Neural cell (in vitro differentiated cells): ENCODE measurements around the gene NPW. TPM values are rescaled to one million over a fixed set of nuclear protein-coding genes. Genes with fewer than 3 reads are reported as not detected.

Experiments used
- H2AFZ ChIP-seq: fragments of 200-600, 300-800 bp; sonication (generic), shearing (Covaris generic); 2 replicates; pipeline ENCODE4 v1.6.0; 2014; ENCODE audit warnings: low read depth, mild to moderate bottlenecking, antibody characterized with exemption, low read length, moderate library complexity
- H3F3A ChIP-seq: fragments of 200-600 bp; shearing (Covaris generic); 2 replicates; pipeline ENCODE4 v1.6.1; 2016; ENCODE audit warnings: mild to moderate bottlenecking, moderate library complexity, mixed read lengths, antibody characterized with exemption, low read length; ENCODE audit not compliant: insufficient read depth, poor library complexity, severe bottlenecking
- H3K27ac ChIP-seq: fragments of 200-600, 300-800 bp; sonication (generic), shearing (Covaris generic); 2 replicates; pipeline ENCODE4 v1.5.1; 2014; ENCODE audit warnings: mild to moderate bottlenecking, low read length, moderate library complexity
- H3K27me3 ChIP-seq: fragments of 300-800, 200-600 bp; sonication (generic), shearing (Covaris generic); 2 replicates; pipeline ENCODE4 v1.6.0; 2014; ENCODE audit warnings: mild to moderate bottlenecking, low read depth, low read length, moderate library complexity; ENCODE audit not compliant: insufficient read depth
- H3K36me3 ChIP-seq: fragments of 300-800, 200-600 bp; sonication (generic), shearing (Covaris generic); 2 replicates; pipeline ENCODE4 v1.5.1; 2014; ENCODE audit warnings: mild to moderate bottlenecking, antibody characterized with exemption, low read length, moderate library complexity; ENCODE audit not compliant: insufficient read depth
- H3K4me2 ChIP-seq: fragments of 300-800, 200-600 bp; sonication (generic), shearing (Covaris generic); 2 replicates; pipeline ENCODE4 v1.6.0; 2014; ENCODE audit warnings: mild to moderate bottlenecking, low read length
- H3K4me3 ChIP-seq: fragments of 300-800, 200-600 bp; sonication (generic), shearing (Covaris generic); 2 replicates; pipeline ENCODE4 v1.5.1; 2014; ENCODE audit warnings: mild to moderate bottlenecking, low read length, moderate library complexity
- H3K79me2 ChIP-seq: fragments of 200-600 bp; shearing (Covaris generic); replicated peaks from 2 replicates; pipeline ENCODE4 v1.6.0; 2014; ENCODE audit warnings: mild to moderate bottlenecking, low read length, moderate library complexity; ENCODE audit not compliant: insufficient read depth
- H3K9ac ChIP-seq: fragments of 300-800, 200-600 bp; sonication (generic), shearing (Covaris generic); 2 replicates; pipeline ENCODE4 v1.6.1; 2016; ENCODE audit warnings: mild to moderate bottlenecking, low read length, mixed read lengths
- H3K9me2 ChIP-seq: fragments of 200-600 bp; shearing (Covaris generic); 2 replicates; pipeline ENCODE4 v1.6.1; 2016; ENCODE audit warnings: mild to moderate bottlenecking, low read length, mixed read lengths; ENCODE audit not compliant: insufficient read depth
- H3K9me3 ChIP-seq: fragments of 200-600, 300-800 bp; sonication (generic), shearing (Covaris generic); 2 replicates; pipeline ENCODE4 v1.6.1; 2016; ENCODE audit warnings: mild to moderate bottlenecking, mixed run types, low read length, moderate library complexity, mixed read lengths
- H4K20me1 ChIP-seq: fragments of 200-600 bp; shearing (Covaris generic); 2 replicates; pipeline ENCODE4 v1.6.1; 2016; ENCODE audit warnings: mild to moderate bottlenecking, mixed run types; ENCODE audit not compliant: insufficient read depth
- EP300 ChIP-seq: fragments of 450-650 bp; conservative IDR thresholded peaks from 2 replicates; pipeline ENCODE4 v1.6.1; 2014; ENCODE audit warnings: antibody characterized with exemption, mild to moderate bottlenecking, moderate library complexity; ENCODE audit not compliant: poor library complexity, severe bottlenecking
- EZH2 ChIP-seq: fragments of 200-600, 300-800 bp; shearing (Covaris generic), sonication (generic); IDR thresholded peaks from 2 replicates; pipeline ENCODE4 v1.6.1; 2014; ENCODE audit warnings: antibody characterized with exemption, low read length, borderline replicate concordance, mild to moderate bottlenecking; ENCODE audit not compliant: insufficient read depth, poor library complexity, severe bottlenecking
- MXI1 ChIP-seq: fragments of 450-650 bp; conservative IDR thresholded peaks from 2 replicates; pipeline ENCODE4 v1.6.1; 2014; ENCODE audit warnings: antibody characterized with exemption, mild to moderate bottlenecking; ENCODE audit not compliant: poor library complexity, severe bottlenecking
- POLR2AphosphoS5 ChIP-seq: IDR thresholded peaks from 2 replicates; pipeline ENCODE4 v1.6.1; 2012
- RAD21 ChIP-seq: fragments of 450-650 bp; conservative IDR thresholded peaks from 2 replicates; pipeline ENCODE4 v1.6.1; 2014; ENCODE audit warnings: antibody characterized with exemption, mild to moderate bottlenecking, moderate library complexity
- SMC3 ChIP-seq: fragments of 450-650 bp; conservative IDR thresholded peaks from 2 replicates; pipeline ENCODE4 v1.6.1; 2014; ENCODE audit warnings: antibody characterized with exemption, mild to moderate bottlenecking, moderate library complexity; ENCODE audit not compliant: poor library complexity
- TAF1 ChIP-seq: IDR thresholded peaks from 2 replicates; pipeline ENCODE4 v1.6.1; 2012; ENCODE audit warnings: low read depth
- polyA plus RNA-seq: library from polyadenylated mRNA; depleted of rRNA; stranded (reverse); fragments of >200 nt; gene quantifications from 2 replicates; pipeline ENCODE4 v1.2.3, GENCODE V29; 2014
- TF ChIP-seq, protein P1 (sequence below): IDR thresholded peaks from 2 replicates; pipeline ENCODE4 v1.6.1; 2012; ENCODE audit warnings: borderline replicate concordance
- TF ChIP-seq, protein P2 (sequence below): fragments of 450-650 bp; IDR thresholded peaks from 2 replicates; pipeline ENCODE4 v1.5.1; 2014; ENCODE audit warnings: antibody characterized with exemption, mild to moderate bottlenecking, moderate library complexity; ENCODE audit not compliant: poor library complexity, severe bottlenecking

The NPW gene
- polyA plus RNA-seq, 1 donor from 2014 or later = not detected

DNA sequence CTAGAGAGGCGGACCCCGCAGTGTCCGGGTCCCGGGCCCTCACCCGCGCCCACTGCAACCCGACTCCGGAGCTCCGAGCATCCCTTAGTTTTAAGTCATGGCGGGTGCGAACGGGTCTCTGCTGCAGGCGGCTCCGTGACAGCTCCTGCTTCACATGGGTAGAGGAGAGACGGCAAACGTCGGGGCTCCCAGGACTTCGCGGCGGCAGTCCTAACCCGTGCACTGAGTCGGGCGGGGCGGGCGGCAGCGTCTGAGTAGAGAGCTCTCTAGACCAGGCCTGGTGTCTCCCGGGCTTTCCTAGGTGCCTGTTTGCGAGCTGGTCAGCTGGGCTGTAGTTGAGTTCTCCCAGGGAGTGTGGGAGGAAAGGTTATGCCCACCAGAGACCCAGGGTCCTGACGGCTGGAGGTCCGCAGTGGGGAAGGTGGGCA lies 28.5 kb downstream of the NPW start:
- H3K27ac ChIP-seq = peak overlapping the region; percentile 30
- TF ChIP-seq SMC3 = peak; percentile 10
- TF ChIP-seq TAF1 = no peak
- peaks cover 10% of the 10 kb centered on the region for H3K79me2 ChIP-seq

DNA sequence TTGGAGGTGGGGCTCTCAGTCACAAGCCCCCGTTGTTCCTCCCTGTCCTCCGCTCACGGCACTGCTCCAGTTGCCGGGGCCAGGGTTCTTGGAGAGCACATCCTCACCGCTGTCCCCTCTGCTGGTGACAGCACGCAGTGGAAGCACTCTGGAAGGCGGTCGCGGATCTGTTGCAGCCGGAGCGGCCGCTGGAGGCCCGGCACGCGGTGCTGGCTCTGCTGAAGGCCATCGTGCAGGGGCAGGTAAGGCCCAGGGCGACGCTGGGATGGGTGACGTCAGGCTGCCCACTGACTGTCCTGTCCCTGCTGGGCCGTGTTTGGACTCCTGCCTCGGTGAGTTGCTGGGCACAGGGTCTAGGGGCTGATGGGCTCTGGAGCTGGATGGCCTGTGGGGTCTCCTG lies 33.6 kb downstream of the NPW start:
- no peaks in the 10 kb centered on the region for H3K36me3 ChIP-seq
- TF ChIP-seq MXI1 (no peak), RAD21 (no peak), SMC3 (no peak), EZH2 (no peak), EP300 (no peak), TAF1 (no peak), POLR2AphosphoS5 (no peak)
- TF ChIP-seq, protein P1, sequence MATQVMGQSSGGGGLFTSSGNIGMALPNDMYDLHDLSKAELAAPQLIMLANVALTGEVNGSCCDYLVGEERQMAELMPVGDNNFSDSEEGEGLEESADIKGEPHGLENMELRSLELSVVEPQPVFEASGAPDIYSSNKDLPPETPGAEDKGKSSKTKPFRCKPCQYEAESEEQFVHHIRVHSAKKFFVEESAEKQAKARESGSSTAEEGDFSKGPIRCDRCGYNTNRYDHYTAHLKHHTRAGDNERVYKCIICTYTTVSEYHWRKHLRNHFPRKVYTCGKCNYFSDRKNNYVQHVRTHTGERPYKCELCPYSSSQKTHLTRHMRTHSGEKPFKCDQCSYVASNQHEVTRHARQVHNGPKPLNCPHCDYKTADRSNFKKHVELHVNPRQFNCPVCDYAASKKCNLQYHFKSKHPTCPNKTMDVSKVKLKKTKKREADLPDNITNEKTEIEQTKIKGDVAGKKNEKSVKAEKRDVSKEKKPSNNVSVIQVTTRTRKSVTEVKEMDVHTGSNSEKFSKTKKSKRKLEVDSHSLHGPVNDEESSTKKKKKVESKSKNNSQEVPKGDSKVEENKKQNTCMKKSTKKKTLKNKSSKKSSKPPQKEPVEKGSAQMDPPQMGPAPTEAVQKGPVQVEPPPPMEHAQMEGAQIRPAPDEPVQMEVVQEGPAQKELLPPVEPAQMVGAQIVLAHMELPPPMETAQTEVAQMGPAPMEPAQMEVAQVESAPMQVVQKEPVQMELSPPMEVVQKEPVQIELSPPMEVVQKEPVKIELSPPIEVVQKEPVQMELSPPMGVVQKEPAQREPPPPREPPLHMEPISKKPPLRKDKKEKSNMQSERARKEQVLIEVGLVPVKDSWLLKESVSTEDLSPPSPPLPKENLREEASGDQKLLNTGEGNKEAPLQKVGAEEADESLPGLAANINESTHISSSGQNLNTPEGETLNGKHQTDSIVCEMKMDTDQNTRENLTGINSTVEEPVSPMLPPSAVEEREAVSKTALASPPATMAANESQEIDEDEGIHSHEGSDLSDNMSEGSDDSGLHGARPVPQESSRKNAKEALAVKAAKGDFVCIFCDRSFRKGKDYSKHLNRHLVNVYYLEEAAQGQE = no peak
- TF ChIP-seq, protein P2, sequence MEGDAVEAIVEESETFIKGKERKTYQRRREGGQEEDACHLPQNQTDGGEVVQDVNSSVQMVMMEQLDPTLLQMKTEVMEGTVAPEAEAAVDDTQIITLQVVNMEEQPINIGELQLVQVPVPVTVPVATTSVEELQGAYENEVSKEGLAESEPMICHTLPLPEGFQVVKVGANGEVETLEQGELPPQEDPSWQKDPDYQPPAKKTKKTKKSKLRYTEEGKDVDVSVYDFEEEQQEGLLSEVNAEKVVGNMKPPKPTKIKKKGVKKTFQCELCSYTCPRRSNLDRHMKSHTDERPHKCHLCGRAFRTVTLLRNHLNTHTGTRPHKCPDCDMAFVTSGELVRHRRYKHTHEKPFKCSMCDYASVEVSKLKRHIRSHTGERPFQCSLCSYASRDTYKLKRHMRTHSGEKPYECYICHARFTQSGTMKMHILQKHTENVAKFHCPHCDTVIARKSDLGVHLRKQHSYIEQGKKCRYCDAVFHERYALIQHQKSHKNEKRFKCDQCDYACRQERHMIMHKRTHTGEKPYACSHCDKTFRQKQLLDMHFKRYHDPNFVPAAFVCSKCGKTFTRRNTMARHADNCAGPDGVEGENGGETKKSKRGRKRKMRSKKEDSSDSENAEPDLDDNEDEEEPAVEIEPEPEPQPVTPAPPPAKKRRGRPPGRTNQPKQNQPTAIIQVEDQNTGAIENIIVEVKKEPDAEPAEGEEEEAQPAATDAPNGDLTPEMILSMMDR = no peak
- no peak overlapping the region for H3K4me3 ChIP-seq
- peaks cover 9% of the 10 kb centered on the region for H3K79me2 ChIP-seq
- H3K9ac ChIP-seq = no peak overlapping the region
- H3F3A ChIP-seq = no peaks in the 10 kb centered on the region
- H3K9me3 ChIP-seq = no peaks in the 10 kb centered on the region
- H2AFZ ChIP-seq = no peak overlapping the region
- no peaks in the 10 kb centered on the region for H3K9me2 ChIP-seq
- H3K27ac ChIP-seq = no peak overlapping the region
- H3K27me3 ChIP-seq = no peaks in the 10 kb centered on the region
- no peak overlapping the region for H3K4me2 ChIP-seq
- H4K20me1 ChIP-seq = no peaks in the 10 kb centered on the region

More for the DNA sequence above, 28.5 kb downstream of the NPW start:
- Histone ChIP-seq H3K36me3 (no peaks in the 10 kb centered on the region), H3F3A (no peaks in the 10 kb centered on the region), H4K20me1 (no peaks in the 10 kb centered on the region), H3K27me3 (no peaks in the 10 kb centered on the region), H2AFZ (peak overlapping the region; percentile 27), H3K9ac (peak overlapping the region; percentile 75), H3K9me2 (no peaks in the 10 kb centered on the region), H3K4me2 (peak overlapping the region; percentile 86), H3K9me3 (no peaks in the 10 kb centered on the region), H3K4me3 (peak overlapping the region; percentile 95)

DNA sequence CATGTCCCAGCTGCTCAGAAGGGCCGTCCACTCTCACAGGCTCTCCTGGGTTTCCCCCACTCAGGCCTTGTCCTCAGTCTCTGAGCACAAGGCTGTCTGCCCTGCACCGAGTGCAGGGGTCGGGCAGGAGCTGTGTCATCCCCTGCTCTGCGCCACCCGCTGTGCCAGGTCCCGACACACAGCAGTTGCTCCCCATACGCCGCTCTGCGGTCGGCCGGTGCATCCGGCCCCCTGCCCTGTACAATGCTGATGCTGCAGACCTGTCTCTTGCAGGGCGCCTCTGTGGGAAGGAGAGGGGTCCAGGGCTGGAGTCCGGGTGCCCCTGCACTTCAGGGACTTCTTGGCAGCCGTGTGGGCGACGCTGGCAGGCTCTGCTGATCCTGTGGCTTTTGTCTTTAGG lies 34.3 kb downstream of the NPW start:
- TF ChIP-seq, protein P2 = no peak
- TF ChIP-seq RAD21 (no peak), EP300 (no peak), MXI1 (no peak), POLR2AphosphoS5 (no peak), EZH2 (no peak), SMC3 (no peak), TAF1 (no peak)
- TF ChIP-seq, protein P1 = no peak
- peaks cover 2% of the 10 kb centered on the region for H3K79me2 ChIP-seq
- H2AFZ ChIP-seq = no peak overlapping the region
- H3F3A ChIP-seq = no peaks in the 10 kb centered on the region
- H3K4me2 ChIP-seq = no peak overlapping the region
- no peaks in the 10 kb centered on the region for H3K9me3 ChIP-seq
- H4K20me1 ChIP-seq = no peaks in the 10 kb centered on the region
- H3K36me3 ChIP-seq = no peaks in the 10 kb centered on the region
- no peaks in the 10 kb centered on the region for H3K27me3 ChIP-seq
- H3K9me2 ChIP-seq = no peaks in the 10 kb centered on the region
- no peak overlapping the region for H3K9ac ChIP-seq
- H3K4me3 ChIP-seq = no peak overlapping the region
- H3K27ac ChIP-seq = no peak overlapping the region
